Neural cell (in vitro differentiated cells): ENCODE measurements around the gene RHOT2. TPM values are rescaled to one million over a fixed set of nuclear protein-coding genes. Genes with fewer than 3 reads are reported as not detected.
A peak's percentile ranks its signal among the peaks of the same experiment; 100 is the strongest.

Experiments
- H2AFZ ChIP-seq: fragments of 200-600, 300-800 bp; sonication (generic), shearing (Covaris generic); 2 replicates; pipeline ENCODE4 v1.6.0; 2014; ENCODE audit warnings: low read depth, mild to moderate bottlenecking, antibody characterized with exemption, low read length, moderate library complexity
- H3F3A ChIP-seq: fragments of 200-600 bp; shearing (Covaris generic); 2 replicates; pipeline ENCODE4 v1.6.1; 2016; ENCODE audit warnings: mild to moderate bottlenecking, moderate library complexity, mixed read lengths, antibody characterized with exemption, low read length; ENCODE audit not compliant: insufficient read depth, poor library complexity, severe bottlenecking
- H3K27ac ChIP-seq: fragments of 200-600, 300-800 bp; sonication (generic), shearing (Covaris generic); 2 replicates; pipeline ENCODE4 v1.5.1; 2014; ENCODE audit warnings: mild to moderate bottlenecking, low read length, moderate library complexity
- H3K27me3 ChIP-seq: fragments of 300-800, 200-600 bp; sonication (generic), shearing (Covaris generic); 2 replicates; pipeline ENCODE4 v1.6.0; 2014; ENCODE audit warnings: mild to moderate bottlenecking, low read depth, low read length, moderate library complexity; ENCODE audit not compliant: insufficient read depth
- H3K36me3 ChIP-seq: fragments of 300-800, 200-600 bp; sonication (generic), shearing (Covaris generic); 2 replicates; pipeline ENCODE4 v1.5.1; 2014; ENCODE audit warnings: mild to moderate bottlenecking, antibody characterized with exemption, low read length, moderate library complexity; ENCODE audit not compliant: insufficient read depth
- H3K4me2 ChIP-seq: fragments of 300-800, 200-600 bp; sonication (generic), shearing (Covaris generic); 2 replicates; pipeline ENCODE4 v1.6.0; 2014; ENCODE audit warnings: mild to moderate bottlenecking, low read length
- H3K4me3 ChIP-seq: fragments of 300-800, 200-600 bp; sonication (generic), shearing (Covaris generic); 2 replicates; pipeline ENCODE4 v1.5.1; 2014; ENCODE audit warnings: mild to moderate bottlenecking, low read length, moderate library complexity
- H3K79me2 ChIP-seq: fragments of 200-600 bp; shearing (Covaris generic); replicated peaks from 2 replicates; pipeline ENCODE4 v1.6.0; 2014; ENCODE audit warnings: mild to moderate bottlenecking, low read length, moderate library complexity; ENCODE audit not compliant: insufficient read depth
- H3K9ac ChIP-seq: fragments of 300-800, 200-600 bp; sonication (generic), shearing (Covaris generic); 2 replicates; pipeline ENCODE4 v1.6.1; 2016; ENCODE audit warnings: mild to moderate bottlenecking, low read length, mixed read lengths
- H3K9me2 ChIP-seq: fragments of 200-600 bp; shearing (Covaris generic); 2 replicates; pipeline ENCODE4 v1.6.1; 2016; ENCODE audit warnings: mild to moderate bottlenecking, low read length, mixed read lengths; ENCODE audit not compliant: insufficient read depth
- H3K9me3 ChIP-seq: fragments of 200-600, 300-800 bp; sonication (generic), shearing (Covaris generic); 2 replicates; pipeline ENCODE4 v1.6.1; 2016; ENCODE audit warnings: mild to moderate bottlenecking, mixed run types, low read length, moderate library complexity, mixed read lengths
- H4K20me1 ChIP-seq: fragments of 200-600 bp; shearing (Covaris generic); 2 replicates; pipeline ENCODE4 v1.6.1; 2016; ENCODE audit warnings: mild to moderate bottlenecking, mixed run types; ENCODE audit not compliant: insufficient read depth
- EP300 ChIP-seq: fragments of 450-650 bp; conservative IDR thresholded peaks from 2 replicates; pipeline ENCODE4 v1.6.1; 2014; ENCODE audit warnings: antibody characterized with exemption, mild to moderate bottlenecking, moderate library complexity; ENCODE audit not compliant: poor library complexity, severe bottlenecking
- EZH2 ChIP-seq: fragments of 200-600, 300-800 bp; shearing (Covaris generic), sonication (generic); IDR thresholded peaks from 2 replicates; pipeline ENCODE4 v1.6.1; 2014; ENCODE audit warnings: antibody characterized with exemption, low read length, borderline replicate concordance, mild to moderate bottlenecking; ENCODE audit not compliant: insufficient read depth, poor library complexity, severe bottlenecking
- MXI1 ChIP-seq: fragments of 450-650 bp; conservative IDR thresholded peaks from 2 replicates; pipeline ENCODE4 v1.6.1; 2014; ENCODE audit warnings: antibody characterized with exemption, mild to moderate bottlenecking; ENCODE audit not compliant: poor library complexity, severe bottlenecking
- POLR2AphosphoS5 ChIP-seq: IDR thresholded peaks from 2 replicates; pipeline ENCODE4 v1.6.1; 2012
- RAD21 ChIP-seq: fragments of 450-650 bp; conservative IDR thresholded peaks from 2 replicates; pipeline ENCODE4 v1.6.1; 2014; ENCODE audit warnings: antibody characterized with exemption, mild to moderate bottlenecking, moderate library complexity
- SMC3 ChIP-seq: fragments of 450-650 bp; conservative IDR thresholded peaks from 2 replicates; pipeline ENCODE4 v1.6.1; 2014; ENCODE audit warnings: antibody characterized with exemption, mild to moderate bottlenecking, moderate library complexity; ENCODE audit not compliant: poor library complexity
- TAF1 ChIP-seq: IDR thresholded peaks from 2 replicates; pipeline ENCODE4 v1.6.1; 2012; ENCODE audit warnings: low read depth
- polyA plus RNA-seq: library from polyadenylated mRNA; depleted of rRNA; stranded (reverse); fragments of >200 nt; gene quantifications from 2 replicates; pipeline ENCODE4 v1.2.3, GENCODE V29; 2014
- TF ChIP-seq, protein P1 (sequence below): IDR thresholded peaks from 2 replicates; pipeline ENCODE4 v1.6.1; 2012; ENCODE audit warnings: borderline replicate concordance
- TF ChIP-seq, protein P2 (sequence below): fragments of 450-650 bp; IDR thresholded peaks from 2 replicates; pipeline ENCODE4 v1.5.1; 2014; ENCODE audit warnings: antibody characterized with exemption, mild to moderate bottlenecking, moderate library complexity; ENCODE audit not compliant: poor library complexity, severe bottlenecking

The RHOT2 gene
- polyA plus RNA-seq, 1 donor from 2014 or later = 132 TPM

DNA sequence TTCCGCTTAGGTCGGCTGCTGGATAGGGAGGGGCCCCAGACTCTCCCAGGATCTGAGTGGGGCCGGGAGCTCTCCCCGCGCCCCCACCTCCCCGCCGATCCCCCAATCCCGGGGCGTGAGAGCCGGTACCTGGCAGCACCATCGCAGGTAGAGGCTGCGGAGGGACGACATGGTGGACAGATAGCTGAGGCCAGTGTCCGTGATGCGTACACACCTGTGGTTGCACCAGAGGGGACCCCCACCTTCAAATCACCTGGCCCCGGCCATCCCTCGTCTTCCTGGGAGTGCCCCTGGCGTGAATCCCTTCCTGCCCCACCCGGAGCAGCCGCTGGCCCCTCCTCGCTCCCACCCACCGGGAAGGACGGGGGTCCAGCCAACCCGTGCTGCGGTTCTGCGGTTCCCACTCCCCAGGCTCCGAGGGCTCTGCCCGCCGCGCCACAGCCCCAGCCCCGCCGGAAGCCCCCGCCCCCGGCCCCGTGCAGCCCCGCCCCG, 27.0 kb downstream of the RHOT2 start:
- Histone ChIP-seq H3K27ac (no peak overlapping the region), H3F3A (no peaks in the 10 kb centered on the region), H3K36me3 (no peaks in the 10 kb centered on the region), H3K9me2 (no peaks in the 10 kb centered on the region), H3K4me3 (no peak overlapping the region), H3K27me3 (peaks cover 28% of the 10 kb centered on the region), H3K79me2 (no peaks in the 10 kb centered on the region), H2AFZ (no peak overlapping the region), H3K9me3 (no peaks in the 10 kb centered on the region), H3K4me2 (no peak overlapping the region), H4K20me1 (peaks cover 10% of the 10 kb centered on the region), H3K9ac (no peak overlapping the region)
- TF ChIP-seq RAD21 = no peak

DNA sequence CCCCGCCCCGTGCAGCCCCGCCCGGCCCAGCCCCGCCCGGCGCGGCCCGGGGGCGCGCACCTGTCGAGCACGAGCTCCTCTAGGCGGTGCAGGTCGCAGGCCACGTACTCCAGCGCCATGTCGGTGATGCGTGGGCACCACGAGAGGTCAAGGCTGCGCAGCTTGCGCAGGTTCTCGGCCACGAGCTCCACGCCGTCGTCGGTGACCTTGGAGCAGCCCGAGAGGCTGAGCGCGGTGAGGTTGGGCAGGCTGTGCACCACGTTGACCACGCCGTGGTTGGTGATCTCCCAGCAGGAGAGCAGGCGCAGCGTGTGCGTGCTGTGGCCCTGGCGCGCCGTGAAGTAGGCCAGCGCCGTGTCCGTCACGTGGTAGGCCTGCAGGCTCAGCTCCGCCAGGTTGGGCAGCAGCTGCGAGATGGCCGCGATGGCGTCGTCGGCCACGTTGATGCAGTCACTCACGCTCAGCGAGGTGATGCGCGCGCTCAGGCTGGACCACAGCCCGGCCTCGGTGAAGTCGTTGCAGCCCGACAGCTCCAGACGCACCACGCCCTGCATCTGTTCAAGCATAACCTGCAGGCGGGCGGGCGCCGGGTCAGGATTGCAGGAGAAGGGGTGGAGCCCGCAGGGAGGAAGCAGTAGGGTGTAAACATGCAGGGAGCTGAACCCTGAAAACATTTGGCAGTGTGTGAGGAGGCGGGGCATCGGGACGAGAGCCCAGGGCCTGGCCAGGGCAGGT, 27.6 kb downstream of the RHOT2 start:
- TF ChIP-seq, protein P1, sequence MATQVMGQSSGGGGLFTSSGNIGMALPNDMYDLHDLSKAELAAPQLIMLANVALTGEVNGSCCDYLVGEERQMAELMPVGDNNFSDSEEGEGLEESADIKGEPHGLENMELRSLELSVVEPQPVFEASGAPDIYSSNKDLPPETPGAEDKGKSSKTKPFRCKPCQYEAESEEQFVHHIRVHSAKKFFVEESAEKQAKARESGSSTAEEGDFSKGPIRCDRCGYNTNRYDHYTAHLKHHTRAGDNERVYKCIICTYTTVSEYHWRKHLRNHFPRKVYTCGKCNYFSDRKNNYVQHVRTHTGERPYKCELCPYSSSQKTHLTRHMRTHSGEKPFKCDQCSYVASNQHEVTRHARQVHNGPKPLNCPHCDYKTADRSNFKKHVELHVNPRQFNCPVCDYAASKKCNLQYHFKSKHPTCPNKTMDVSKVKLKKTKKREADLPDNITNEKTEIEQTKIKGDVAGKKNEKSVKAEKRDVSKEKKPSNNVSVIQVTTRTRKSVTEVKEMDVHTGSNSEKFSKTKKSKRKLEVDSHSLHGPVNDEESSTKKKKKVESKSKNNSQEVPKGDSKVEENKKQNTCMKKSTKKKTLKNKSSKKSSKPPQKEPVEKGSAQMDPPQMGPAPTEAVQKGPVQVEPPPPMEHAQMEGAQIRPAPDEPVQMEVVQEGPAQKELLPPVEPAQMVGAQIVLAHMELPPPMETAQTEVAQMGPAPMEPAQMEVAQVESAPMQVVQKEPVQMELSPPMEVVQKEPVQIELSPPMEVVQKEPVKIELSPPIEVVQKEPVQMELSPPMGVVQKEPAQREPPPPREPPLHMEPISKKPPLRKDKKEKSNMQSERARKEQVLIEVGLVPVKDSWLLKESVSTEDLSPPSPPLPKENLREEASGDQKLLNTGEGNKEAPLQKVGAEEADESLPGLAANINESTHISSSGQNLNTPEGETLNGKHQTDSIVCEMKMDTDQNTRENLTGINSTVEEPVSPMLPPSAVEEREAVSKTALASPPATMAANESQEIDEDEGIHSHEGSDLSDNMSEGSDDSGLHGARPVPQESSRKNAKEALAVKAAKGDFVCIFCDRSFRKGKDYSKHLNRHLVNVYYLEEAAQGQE = no peak
- TF ChIP-seq TAF1 = no peak
- no peak for TF ChIP-seq MXI1
- no peak for TF ChIP-seq POLR2AphosphoS5
- TF ChIP-seq EZH2 = no peak
- no peak for TF ChIP-seq EP300
- no peak overlapping the region for H2AFZ ChIP-seq
- H3K4me3 ChIP-seq = peak overlapping the region; percentile 33
- H3K4me2 ChIP-seq = no peak overlapping the region
- no peaks in the 10 kb centered on the region for H3K9me3 ChIP-seq
- no peaks in the 10 kb centered on the region for H3K9me2 ChIP-seq
- H3K9ac ChIP-seq = no peak overlapping the region
- no peak overlapping the region for H3K27ac ChIP-seq
- no peaks in the 10 kb centered on the region for H3F3A ChIP-seq
- H4K20me1 ChIP-seq = peaks cover 16% of the 10 kb centered on the region
- H3K79me2 ChIP-seq = peaks cover 5% of the 10 kb centered on the region
- H3K27me3 ChIP-seq = peaks cover 34% of the 10 kb centered on the region
- no peaks in the 10 kb centered on the region for H3K36me3 ChIP-seq

DNA sequence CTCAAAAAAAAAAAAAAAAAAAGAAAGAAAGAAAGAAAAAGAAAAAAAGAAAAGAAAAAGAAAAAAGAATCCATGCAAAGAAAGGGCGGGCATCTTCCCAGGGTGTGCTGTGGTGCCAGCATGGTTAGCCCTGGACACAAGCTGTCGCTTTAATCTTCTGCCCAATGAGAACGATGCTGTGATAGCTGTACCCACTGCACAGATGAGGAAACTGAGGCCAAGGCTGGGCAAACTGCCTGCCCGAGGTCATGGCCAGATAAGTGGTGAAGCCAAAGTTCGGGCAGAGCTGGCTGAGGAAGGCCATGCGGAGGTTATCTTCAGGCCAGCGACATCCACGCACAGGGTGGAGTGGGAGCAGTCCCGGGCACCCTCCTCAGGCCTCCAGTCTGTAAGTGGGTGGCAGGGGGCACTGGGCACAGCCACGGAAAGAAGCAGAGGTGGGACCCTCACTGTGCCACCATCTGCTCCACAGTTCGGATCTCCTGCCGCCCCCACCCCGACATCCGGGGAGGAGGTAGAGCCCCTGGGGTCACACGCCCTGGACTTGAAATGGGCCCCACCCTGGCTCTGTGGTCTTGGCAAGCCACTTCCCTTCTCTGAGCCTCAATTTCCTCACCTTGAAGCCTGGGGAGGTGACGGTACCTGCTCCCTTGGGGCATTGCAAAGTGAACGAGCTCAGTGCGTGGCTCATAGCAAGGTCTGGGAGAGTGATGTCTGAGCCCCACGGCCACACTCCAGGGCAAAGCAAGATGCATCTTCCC, 31.2 kb downstream of the RHOT2 start:
- Histone ChIP-seq H3K4me2 (no peak overlapping the region), H3K9me3 (no peaks in the 10 kb centered on the region), H3K27me3 (peaks cover 48% of the 10 kb centered on the region), H2AFZ (no peak overlapping the region), H3K4me3 (no peak overlapping the region), H3K79me2 (peaks cover 32% of the 10 kb centered on the region), H3K36me3 (no peaks in the 10 kb centered on the region), H3K27ac (no peak overlapping the region), H4K20me1 (peaks cover 52% of the 10 kb centered on the region), H3K9ac (no peak overlapping the region), H3F3A (no peaks in the 10 kb centered on the region), H3K9me2 (no peaks in the 10 kb centered on the region)
- TF ChIP-seq EZH2 = no peak
- no peak for TF ChIP-seq RAD21
- TF ChIP-seq, protein P2, sequence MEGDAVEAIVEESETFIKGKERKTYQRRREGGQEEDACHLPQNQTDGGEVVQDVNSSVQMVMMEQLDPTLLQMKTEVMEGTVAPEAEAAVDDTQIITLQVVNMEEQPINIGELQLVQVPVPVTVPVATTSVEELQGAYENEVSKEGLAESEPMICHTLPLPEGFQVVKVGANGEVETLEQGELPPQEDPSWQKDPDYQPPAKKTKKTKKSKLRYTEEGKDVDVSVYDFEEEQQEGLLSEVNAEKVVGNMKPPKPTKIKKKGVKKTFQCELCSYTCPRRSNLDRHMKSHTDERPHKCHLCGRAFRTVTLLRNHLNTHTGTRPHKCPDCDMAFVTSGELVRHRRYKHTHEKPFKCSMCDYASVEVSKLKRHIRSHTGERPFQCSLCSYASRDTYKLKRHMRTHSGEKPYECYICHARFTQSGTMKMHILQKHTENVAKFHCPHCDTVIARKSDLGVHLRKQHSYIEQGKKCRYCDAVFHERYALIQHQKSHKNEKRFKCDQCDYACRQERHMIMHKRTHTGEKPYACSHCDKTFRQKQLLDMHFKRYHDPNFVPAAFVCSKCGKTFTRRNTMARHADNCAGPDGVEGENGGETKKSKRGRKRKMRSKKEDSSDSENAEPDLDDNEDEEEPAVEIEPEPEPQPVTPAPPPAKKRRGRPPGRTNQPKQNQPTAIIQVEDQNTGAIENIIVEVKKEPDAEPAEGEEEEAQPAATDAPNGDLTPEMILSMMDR = no peak
- no peak for TF ChIP-seq POLR2AphosphoS5
- TF ChIP-seq, protein P1 = no peak
- TF ChIP-seq TAF1 = no peak
- no peak for TF ChIP-seq SMC3
- TF ChIP-seq MXI1 = no peak
- no peak for TF ChIP-seq EP300
